ENCODE results near the gene IMMP2L. TPM values are rescaled to one million over a fixed set of nuclear protein-coding genes. Genes with fewer than 3 reads are reported as not detected.

IMMP2L gene
- total and polyA plus RNA-seq, 2 of the 13 experiments (the other 11 are each of a cell fraction or from before 2014, with no cell fraction given): 7.8 to 16.9 TPM

DNA sequence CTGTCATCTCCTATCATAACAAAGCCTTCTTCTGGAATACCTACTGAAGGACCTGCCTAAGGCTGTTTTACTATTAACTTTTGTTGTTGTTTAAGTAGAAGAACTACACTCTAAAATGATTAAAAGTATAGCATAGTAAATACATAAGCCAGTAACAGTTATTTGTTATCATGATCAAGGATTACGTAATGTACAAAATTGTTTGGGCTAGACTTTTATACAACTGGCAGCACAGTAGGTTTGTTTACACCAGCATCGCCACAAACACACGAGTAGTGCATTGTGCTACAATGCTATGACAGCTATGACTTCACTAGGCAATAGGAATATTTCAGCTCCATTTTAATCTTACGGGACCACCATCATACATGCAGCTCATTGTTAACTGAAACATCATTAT, 302.3 kb downstream of the IMMP2L start:
- H3K79me2 ChIP-seq (ENCODE audit: insufficient read depth, low read length): no peaks in the 10 kb centered on the region
- DNase-seq (ENCODE audit: low spot score): no peak
- H2AFZ ChIP-seq (ENCODE audit: low read length): no peak overlapping the region
- no peak for FAIRE-seq
- no peak overlapping the region for H3K27ac ChIP-seq (ENCODE audit: extremely low read length, insufficient read depth, low read length)
- WGBS (ENCODE audit: low lambda C conversion rate): 94% methylated on average over 4 of the region's 4 CpGs
- no peaks in the 10 kb centered on the region for H3K36me3 ChIP-seq (replicated peaks in 1 of 2; ENCODE audit: control insufficient read depth in 1 of 2, insufficient read depth in 2 of 2, low read length in 2 of 2)
- intact Hi-C loops (cut with micrococcal nuclease; ENCODE audit: unreplicated experiment) (loop anchor here (5.0 kb wide), 1 partner anchor 862 kb away; no protein-coding TSS in a partner anchor), in situ Hi-C loops (cut with HindIII; ENCODE audit: extremely low pct_ligation_motif_present, low pct_unique_long_range_greater_than_20kb) (no loop called here)
- H3K4me2 ChIP-seq (ENCODE audit: low read depth, low read length): no peak overlapping the region
- peak; percentile 44; the same call in 1 of the 2 replicates for TF ChIP-seq CEBPB (IDR thresholded peaks at IDR 0.05; ENCODE audit: borderline replicate concordance, low read depth, low read length)
- no peak for TF ChIP-seq SIN3B (IDR thresholded peaks at IDR 0.05; ENCODE audit: low read length)
- no TSS peak for BruUV-seq (replicated peaks)
- peaks cover 20% of the 10 kb centered on the region for H3K4me1 ChIP-seq (ENCODE audit: insufficient read depth, low read length)
- CTCF ChIA-PET (ENCODE audit: low intra/inter-chr PET ratio, low total read pairs): no interaction called here
- POLR2A ChIA-PET: no interaction called here
- no peak overlapping the region for H3K9ac ChIP-seq (ENCODE audit: insufficient read depth, low read depth, low read length)
- ATAC-seq: no peak
- H3K27me3 ChIP-seq (ENCODE audit: control insufficient read depth in 1 of 2, insufficient read depth in 2 of 2, low read length in 2 of 2): no peaks in the 10 kb centered on the region
- H3K9me3 ChIP-seq (ENCODE audit: low read length): no peaks in the 10 kb centered on the region
- H3K4me3 ChIP-seq (replicated peaks in 1 of 3; ENCODE audit: insufficient read depth in 1 of 3, low read depth in 2 of 3, low read length in 3 of 3): no peak overlapping the region
- H4K20me1 ChIP-seq (ENCODE audit: insufficient read depth, low read length): no peaks in the 10 kb centered on the region

DNA sequence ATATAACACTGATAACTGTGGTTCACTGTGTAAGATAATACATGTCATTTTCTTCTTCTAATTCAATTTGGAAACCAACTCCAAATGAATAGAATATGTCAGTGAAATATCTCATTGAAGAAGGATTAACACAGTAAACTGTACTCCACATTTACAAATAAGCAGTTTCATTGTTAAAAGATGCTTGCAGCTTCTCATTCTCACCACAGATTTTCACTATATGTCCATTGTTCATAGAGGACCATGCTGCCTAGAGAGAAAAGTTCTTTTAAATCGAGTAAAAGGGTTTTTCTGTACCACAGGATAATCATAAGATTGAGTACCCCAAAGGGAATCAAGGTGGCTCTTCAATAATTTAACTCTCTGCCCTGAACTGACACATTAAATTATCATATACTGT, 305.9 kb downstream of the IMMP2L start:
- Histone ChIP-seq H3K4me3 (replicated peaks in 1 of 3; ENCODE audit: insufficient read depth in 1 of 3, low read depth in 2 of 3, low read length in 3 of 3) (no peak overlapping the region), H4K20me1 (ENCODE audit: insufficient read depth, low read length) (no peaks in the 10 kb centered on the region), H3K27me3 (ENCODE audit: control insufficient read depth in 1 of 2, insufficient read depth in 2 of 2, low read length in 2 of 2) (no peaks in the 10 kb centered on the region), H3K9me3 (ENCODE audit: low read length) (no peaks in the 10 kb centered on the region), H3K36me3 (replicated peaks in 1 of 2; ENCODE audit: control insufficient read depth in 1 of 2, insufficient read depth in 2 of 2, low read length in 2 of 2) (no peaks in the 10 kb centered on the region), H3K4me2 (ENCODE audit: low read depth, low read length) (no peak overlapping the region), H3K4me1 (ENCODE audit: insufficient read depth, low read length) (peaks cover 12% of the 10 kb centered on the region; the same call in 1 of the 2 replicates), H3K9ac (ENCODE audit: insufficient read depth, low read depth, low read length) (no peak overlapping the region), H2AFZ (ENCODE audit: low read length) (no peak overlapping the region), H3K27ac (ENCODE audit: extremely low read length, insufficient read depth, low read length) (no peak overlapping the region), H3K79me2 (ENCODE audit: insufficient read depth, low read length) (no peaks in the 10 kb centered on the region)
- no peak for ATAC-seq
- DNase-seq (ENCODE audit: low spot score): no peak
- BruUV-seq (replicated peaks): no TSS peak
- POLR2A ChIA-PET: no interaction called here
- in situ Hi-C loops (cut with HindIII; ENCODE audit: extremely low pct_ligation_motif_present, low pct_unique_long_range_greater_than_20kb): no loop called here
- no peak for FAIRE-seq
- intact Hi-C loops (cut with micrococcal nuclease; ENCODE audit: unreplicated experiment): no loop called here
- 63% methylated on average over 1 of the region's 1 CpG for WGBS (ENCODE audit: low lambda C conversion rate)
- CTCF ChIA-PET (ENCODE audit: low intra/inter-chr PET ratio, low total read pairs): no interaction called here
- TF ChIP-seq ZNF253 (CRISPR knock-in tag; IDR thresholded peaks at IDR 0.05; ENCODE audit: borderline replicate concordance) (no peak), ZNF12 (CRISPR knock-in tag; IDR thresholded peaks at IDR 0.05) (no peak), CBFB (CRISPR knock-in tag; IDR thresholded peaks at IDR 0.05) (no peak), MEIS2 (CRISPR knock-in tag; IDR thresholded peaks at IDR 0.05) (no peak), GPN1 (CRISPR knock-in tag; IDR thresholded peaks at IDR 0.05; ENCODE audit: borderline replicate concordance) (no peak), ZNF274 (CRISPR knock-in tag; IDR thresholded peaks at IDR 0.05) (no peak), NFE2 (CRISPR knock-in tag; IDR thresholded peaks at IDR 0.05) (no peak), ZFP37 (CRISPR knock-in tag; IDR thresholded peaks at IDR 0.05; ENCODE audit: borderline replicate concordance) (no peak), ZNF138 (CRISPR knock-in tag; IDR thresholded peaks at IDR 0.05; ENCODE audit: low read depth) (no peak), ZNF33B (CRISPR knock-in tag; IDR thresholded peaks at IDR 0.05) (no peak), SOX13 (IDR thresholded peaks at IDR 0.05) (no peak), SOX13 (CRISPR knock-in tag; conservative IDR thresholded peaks at IDR 0.05 in 1 of 2, IDR thresholded peaks at IDR 0.05 in 1 of 2) (no peak), ZFP36 (IDR thresholded peaks at IDR 0.05; ENCODE audit: borderline replicate concordance, low read depth, low read length, partially characterized antibody) (no peak)
- TF ChIP-seq, protein P1, sequence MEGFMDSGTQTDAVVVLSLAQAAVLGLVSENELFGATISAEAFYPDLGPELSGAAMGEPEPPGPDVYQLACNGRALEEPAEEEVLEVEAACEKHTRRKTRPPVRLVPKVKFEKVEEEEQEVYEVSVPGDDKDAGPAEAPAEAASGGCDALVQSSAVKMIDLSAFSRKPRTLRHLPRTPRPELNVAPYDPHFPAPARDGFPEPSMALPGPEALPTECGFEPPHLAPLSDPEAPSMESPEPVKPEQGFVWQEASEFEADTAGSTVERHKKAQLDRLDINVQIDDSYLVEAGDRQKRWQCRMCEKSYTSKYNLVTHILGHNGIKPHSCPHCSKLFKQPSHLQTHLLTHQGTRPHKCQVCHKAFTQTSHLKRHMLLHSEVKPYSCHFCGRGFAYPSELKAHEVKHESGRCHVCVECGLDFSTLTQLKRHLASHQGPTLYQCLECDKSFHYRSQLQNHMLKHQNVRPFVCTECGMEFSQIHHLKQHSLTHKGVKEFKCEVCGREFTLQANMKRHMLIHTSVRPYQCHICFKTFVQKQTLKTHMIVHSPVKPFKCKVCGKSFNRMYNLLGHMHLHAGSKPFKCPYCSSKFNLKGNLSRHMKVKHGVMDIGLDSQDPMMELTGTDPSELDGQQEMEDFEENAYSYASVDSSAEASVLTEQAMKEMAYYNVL (CRISPR knock-in tag; IDR thresholded peaks at IDR 0.05; ENCODE audit: borderline replicate concordance): no peak
- TF ChIP-seq, protein P2, sequence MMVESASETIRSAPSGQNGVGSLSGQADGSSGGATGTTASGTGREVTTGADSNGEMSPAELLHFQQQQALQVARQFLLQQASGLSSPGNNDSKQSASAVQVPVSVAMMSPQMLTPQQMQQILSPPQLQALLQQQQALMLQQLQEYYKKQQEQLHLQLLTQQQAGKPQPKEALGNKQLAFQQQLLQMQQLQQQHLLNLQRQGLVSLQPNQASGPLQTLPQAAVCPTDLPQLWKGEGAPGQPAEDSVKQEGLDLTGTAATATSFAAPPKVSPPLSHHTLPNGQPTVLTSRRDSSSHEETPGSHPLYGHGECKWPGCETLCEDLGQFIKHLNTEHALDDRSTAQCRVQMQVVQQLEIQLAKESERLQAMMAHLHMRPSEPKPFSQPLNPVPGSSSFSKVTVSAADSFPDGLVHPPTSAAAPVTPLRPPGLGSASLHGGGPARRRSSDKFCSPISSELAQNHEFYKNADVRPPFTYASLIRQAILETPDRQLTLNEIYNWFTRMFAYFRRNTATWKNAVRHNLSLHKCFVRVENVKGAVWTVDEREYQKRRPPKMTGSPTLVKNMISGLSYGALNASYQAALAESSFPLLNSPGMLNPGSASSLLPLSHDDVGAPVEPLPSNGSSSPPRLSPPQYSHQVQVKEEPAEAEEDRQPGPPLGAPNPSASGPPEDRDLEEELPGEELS (CRISPR knock-in tag; IDR thresholded peaks at IDR 0.05): no peak

All from HepG2 (cell line).